Anterior cingulate cortex (tissue), 58 donors: ENCODE measurements around the gene GALK2.

ENCODE experiments used
- DNase-seq, 58 donors: peaks; one replicate each; lab custom pipeline; 2025; lab: John Stamatoyannopoulos, UW

Gene GALK2

GRCh38 chr15:49169880-49170597 lies at the start of gene GALK2:
Gene GALK2, plus strand, starts transcription at chr15:49170247. Its CDS starts 76 bp downstream, at chr15:49170323.
- DNase-seq = peak in 56 of 58 donors; percentile 14 to 88 (median 73)

- no peak for DNase-seq
Observed at GRCh38 chr15:49120832-49121231, 49.2 kb upstream of the GALK2 start.

- DNase-seq = no peak
Observed at GRCh38 chr15:49121901-49122300, 48.1 kb upstream of the GALK2 start.

- no peak for DNase-seq
Observed at GRCh38 chr15:49122541-49123062, 47.4 kb upstream of the GALK2 start.

GRCh38 chr15:49124371-49124770 lies 45.7 kb upstream of the GALK2 start:
- DNase-seq = no peak

- no peak for DNase-seq
Observed at GRCh38 chr15:49131403-49131802, 38.6 kb upstream of the GALK2 start.

- DNase-seq = no peak
Observed at GRCh38 chr15:49134683-49135341, 35.2 kb upstream of the GALK2 start.

GRCh38 chr15:49135342-49135857 lies 34.6 kb upstream of the GALK2 start:
- no peak for DNase-seq

GRCh38 chr15:49135911-49136310 lies 34.1 kb upstream of the GALK2 start:
- DNase-seq = no peak

- DNase-seq = no peak
Observed at GRCh38 chr15:49137861-49138260, 32.2 kb upstream of the GALK2 start.

- DNase-seq = peak in 21 of 58 donors; percentile 0 to 44 (median 5)
Observed at GRCh38 chr15:49145651-49146609, 24.1 kb upstream of the GALK2 start.

GRCh38 chr15:49148298-49148697 lies 21.7 kb upstream of the GALK2 start:
- no peak for DNase-seq

GRCh38 chr15:49148727-49149126 lies 21.3 kb upstream of the GALK2 start:
- no peak for DNase-seq

GRCh38 chr15:49151831-49152230 lies 18.2 kb upstream of the GALK2 start:
- DNase-seq = no peak

- DNase-seq = no peak
Observed at GRCh38 chr15:49152552-49153312, 17.3 kb upstream of the GALK2 start.

GRCh38 chr15:49154359-49154758 lies 15.7 kb upstream of the GALK2 start:
- DNase-seq = no peak

- DNase-seq = no peak
Observed at GRCh38 chr15:49154799-49155109, 15.3 kb upstream of the GALK2 start.

GRCh38 chr15:49155110-49155833 lies 14.8 kb upstream of the GALK2 start, which contains the start of gene COPS2:
Gene COPS2, minus strand, starts transcription at chr15:49155599. Its CDS starts 21 bp downstream, at chr15:49155578.
- peak; percentile 70 to 98 (median 94) for DNase-seq
